ENCODE results near the gene KLF1.
"Not testable (repeated sequence)": the region's sequence is repeated elsewhere in the genome, so short reads cannot be mapped to it uniquely, and the experiment has no call there.

The KLF1 gene

DNA sequence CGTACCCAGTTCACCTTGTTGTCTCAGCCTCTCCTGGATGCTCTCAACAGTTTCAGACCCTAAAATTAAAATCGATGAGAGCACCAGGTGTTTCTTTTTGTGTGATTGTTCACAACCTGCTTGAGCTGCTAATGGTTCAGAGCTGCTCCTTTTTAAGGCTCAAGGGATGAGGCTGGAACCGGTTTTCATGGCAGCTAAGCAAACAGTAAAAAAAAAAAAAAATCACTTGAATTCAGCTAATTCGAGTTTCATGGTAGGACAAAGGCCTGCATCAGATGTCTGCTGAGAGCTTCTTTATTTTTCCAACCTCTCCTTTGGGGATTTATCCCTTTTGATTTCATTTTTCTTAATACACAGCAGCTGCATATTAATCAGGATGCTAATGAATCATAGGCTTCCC, 25.6 kb upstream of the KLF1 start:
- no peak for DNase-seq (ENCODE audit: extremely low read depth, low read depth)
- TF ChIP-seq, protein P1, sequence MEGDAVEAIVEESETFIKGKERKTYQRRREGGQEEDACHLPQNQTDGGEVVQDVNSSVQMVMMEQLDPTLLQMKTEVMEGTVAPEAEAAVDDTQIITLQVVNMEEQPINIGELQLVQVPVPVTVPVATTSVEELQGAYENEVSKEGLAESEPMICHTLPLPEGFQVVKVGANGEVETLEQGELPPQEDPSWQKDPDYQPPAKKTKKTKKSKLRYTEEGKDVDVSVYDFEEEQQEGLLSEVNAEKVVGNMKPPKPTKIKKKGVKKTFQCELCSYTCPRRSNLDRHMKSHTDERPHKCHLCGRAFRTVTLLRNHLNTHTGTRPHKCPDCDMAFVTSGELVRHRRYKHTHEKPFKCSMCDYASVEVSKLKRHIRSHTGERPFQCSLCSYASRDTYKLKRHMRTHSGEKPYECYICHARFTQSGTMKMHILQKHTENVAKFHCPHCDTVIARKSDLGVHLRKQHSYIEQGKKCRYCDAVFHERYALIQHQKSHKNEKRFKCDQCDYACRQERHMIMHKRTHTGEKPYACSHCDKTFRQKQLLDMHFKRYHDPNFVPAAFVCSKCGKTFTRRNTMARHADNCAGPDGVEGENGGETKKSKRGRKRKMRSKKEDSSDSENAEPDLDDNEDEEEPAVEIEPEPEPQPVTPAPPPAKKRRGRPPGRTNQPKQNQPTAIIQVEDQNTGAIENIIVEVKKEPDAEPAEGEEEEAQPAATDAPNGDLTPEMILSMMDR (IDR thresholded peaks at IDR 0.05; ENCODE audit: low read depth, low read length) = no peak

DNA sequence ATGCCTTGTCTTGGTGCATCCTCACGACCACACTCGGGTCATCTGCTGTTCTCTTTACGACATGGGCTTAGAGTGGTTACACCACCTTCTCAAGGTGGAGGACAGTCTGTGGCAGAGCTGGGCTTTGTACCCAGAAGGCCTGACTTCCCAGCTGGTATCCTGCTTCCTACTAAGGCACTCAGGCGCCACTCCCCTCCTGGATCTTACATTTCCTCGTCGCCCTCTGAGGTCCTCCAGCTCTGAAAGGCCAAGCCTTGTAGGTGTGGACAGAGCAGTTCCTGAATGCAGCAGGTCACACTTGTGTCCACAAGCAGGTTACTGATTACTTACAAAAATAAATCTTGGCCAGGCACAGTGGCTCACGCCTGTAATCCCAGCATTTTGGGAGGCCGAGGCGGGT, 20.2 kb upstream of the KLF1 start:
- TF ChIP-seq, protein P1 (IDR thresholded peaks at IDR 0.05; ENCODE audit: low read depth, low read length) = no peak
- DNase-seq (ENCODE audit: extremely low read depth, low read depth) = no peak

DNA sequence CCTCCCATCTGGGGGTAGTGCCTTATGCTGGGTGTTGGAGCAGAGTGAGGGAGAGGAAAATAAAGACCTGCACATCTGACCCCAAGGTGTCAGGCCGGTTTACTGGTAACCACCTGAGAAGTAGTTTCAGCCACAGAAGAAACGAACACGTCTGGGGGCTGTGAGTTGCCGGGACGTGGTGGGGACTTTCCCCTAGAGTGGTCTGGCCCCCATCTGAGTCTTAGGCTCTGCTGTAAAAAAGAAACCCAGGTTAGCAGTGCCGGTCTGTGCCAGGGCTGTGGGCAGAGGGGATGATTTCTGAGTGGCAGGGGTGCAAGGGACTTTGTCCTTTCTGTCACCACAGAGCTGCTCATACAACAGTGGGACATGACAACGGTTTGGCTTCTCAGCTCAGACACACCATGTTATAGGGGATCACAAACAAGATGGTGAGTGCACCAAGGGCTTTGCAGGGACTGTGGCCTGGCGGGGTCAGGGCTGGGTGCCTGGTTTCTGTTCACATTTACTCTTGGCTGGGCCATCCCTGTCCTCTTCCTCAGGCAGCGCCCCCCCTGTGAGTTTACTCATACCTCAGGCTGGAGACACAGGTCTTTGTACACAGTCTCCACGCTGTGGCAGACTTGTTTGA, 13.0 kb upstream of the KLF1 start:
- TF ChIP-seq, protein P1 (IDR thresholded peaks at IDR 0.05; ENCODE audit: low read depth, low read length) = no peak
- DNase-seq (ENCODE audit: extremely low read depth, low read depth) = no peak

- DNase-seq (ENCODE audit: extremely low read depth, low read depth) = no peak
- TF ChIP-seq, protein P1 (IDR thresholded peaks at IDR 0.05; ENCODE audit: low read depth, low read length) = no peak
Measured at GRCh38 chr19:12896460-12896859, 9.5 kb upstream of the KLF1 start.

GRCh38 chr19:12893582-12893981, 6.6 kb upstream of the KLF1 start:
- TF ChIP-seq, protein P1 (IDR thresholded peaks at IDR 0.05; ENCODE audit: low read depth, low read length) = no peak
- DNase-seq (ENCODE audit: extremely low read depth, low read depth) = no peak

GRCh38 chr19:12891553-12892021, 4.6 kb upstream of the KLF1 start:
- no peak for DNase-seq (ENCODE audit: extremely low read depth, low read depth)
- TF ChIP-seq, protein P1 (IDR thresholded peaks at IDR 0.05; ENCODE audit: low read depth, low read length) = no peak

DNA sequence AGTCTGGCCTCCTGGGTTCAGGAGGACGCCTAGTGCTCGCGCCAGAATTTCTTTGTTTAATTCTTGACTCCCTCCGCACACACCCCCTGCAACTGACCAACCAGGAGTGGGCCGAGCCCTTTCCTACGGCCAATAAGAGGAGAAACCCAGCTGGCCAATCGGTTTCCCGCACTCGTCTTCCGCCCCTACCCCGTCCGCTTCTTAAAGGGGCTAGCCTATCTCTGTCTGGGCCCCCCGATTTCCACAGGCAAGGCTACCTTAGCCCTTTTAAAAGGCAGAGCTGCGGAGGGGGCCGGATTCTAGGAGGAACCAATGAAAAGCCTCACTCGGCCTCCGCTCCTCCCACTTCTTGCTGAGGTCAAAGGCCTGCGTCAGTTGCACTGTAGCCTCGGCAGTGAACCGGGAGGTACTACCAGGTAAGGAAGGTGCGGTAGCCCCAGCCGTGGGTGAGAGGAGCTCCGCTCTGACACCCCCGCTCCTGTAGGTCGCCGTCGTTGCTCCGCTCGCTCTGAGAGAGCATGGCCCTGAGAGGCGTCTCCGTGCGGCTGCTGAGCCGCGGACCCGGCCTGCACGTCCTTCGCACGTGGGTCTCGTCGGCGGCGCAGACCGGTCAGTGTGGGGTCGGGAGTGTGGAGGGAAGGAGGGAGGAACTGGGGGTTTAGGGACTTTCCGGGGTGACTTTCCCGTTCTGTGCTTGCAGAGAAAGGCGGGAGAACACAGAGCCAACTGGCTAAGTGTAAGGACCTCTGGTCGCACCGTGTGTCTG, 4.0 kb upstream of the KLF1 start, which contains the start of gene GCDH:
Gene GCDH (plus strand): TSS at position 374 of the 766 bp plus-strand sequence. CDS start 145 bp downstream, at position 519.
- DNase-seq (ENCODE audit: extremely low read depth, low read depth) = peak; percentile 95
- TF ChIP-seq, protein P1 (IDR thresholded peaks at IDR 0.05; ENCODE audit: low read depth, low read length) = no peak

- DNase-seq (ENCODE audit: extremely low read depth, low read depth) = not testable (repeated sequence)
Measured at GRCh38 chr19:12890299-12890786, 3.3 kb upstream of the KLF1 start.

Data from AG09319 (cell line).